ENCODE measurements around the gene ZNF747. TPM values are rescaled to one million over a fixed set of nuclear protein-coding genes. Genes with fewer than 3 reads are reported as not detected.
"Not testable (repeated sequence)": the region's sequence is repeated elsewhere in the genome, so short reads cannot be mapped to it uniquely, and the experiment has no call there.

The ZNF747 gene
- polyA plus RNA-seq, 3 donors: 10.1 to 11.3 (median 11.0) TPM

DNA sequence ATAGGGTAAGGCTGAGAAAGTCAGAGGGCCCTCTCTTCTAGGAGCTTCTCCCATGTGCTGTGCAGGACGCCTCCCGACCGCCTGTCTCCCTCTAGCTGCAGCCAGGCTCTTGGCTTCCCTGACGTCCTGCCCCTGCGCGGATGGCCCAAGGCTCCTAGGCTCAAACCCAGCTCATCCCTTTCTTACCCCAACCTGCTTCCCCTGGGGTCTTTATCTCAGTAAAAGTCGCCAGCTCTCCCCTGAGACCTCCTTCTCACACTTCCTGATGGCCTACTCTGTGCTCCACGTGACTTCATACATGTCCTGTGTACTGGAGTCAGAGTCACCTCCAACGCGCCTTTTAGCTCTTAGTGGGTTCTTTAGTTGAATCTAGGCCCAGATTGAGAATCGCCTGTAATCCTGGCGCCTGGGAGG, 1.1 kb upstream of the ZNF747 start:
- DNase-seq: peak; percentile 70

- no peak for DNase-seq
Observed at GRCh38 chr16:30535106-30535776, 583 bp upstream of the ZNF747 start.

DNA sequence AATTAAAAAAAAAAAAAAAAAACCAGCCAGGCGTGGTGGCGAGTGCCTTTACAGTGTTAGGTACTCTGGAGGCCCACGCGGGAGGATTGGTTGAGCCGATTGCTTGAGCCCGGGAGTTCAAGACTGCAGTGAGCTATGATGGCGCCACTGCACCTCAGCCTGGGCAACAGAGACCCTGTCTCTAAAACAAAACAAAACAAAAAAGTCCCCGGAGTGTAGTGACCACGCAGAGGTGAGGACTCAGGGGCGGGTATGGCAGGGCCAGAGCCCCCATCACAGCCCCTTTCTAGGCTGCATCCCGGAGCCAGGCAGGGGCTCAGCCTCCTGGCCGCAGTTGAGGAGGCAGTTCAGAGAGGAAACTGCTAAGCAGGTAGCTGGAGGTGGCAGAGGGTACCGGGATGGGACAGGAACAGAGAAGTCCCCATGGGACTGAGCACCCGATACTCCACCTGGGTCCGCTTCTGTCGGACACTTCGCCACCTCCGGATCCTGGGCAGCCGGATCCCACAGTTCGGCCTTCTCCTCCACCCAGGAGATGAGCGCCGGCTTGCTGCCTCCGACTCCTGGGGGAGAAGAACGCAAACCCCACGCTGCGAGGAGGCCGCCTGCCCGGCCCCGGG, 800 bp downstream of the ZNF747 start:
- DNase-seq: no peak

- DNase-seq: no peak
Observed at GRCh38 chr16:30533146-30533522, 1.5 kb downstream of the ZNF747 start.

GRCh38 chr16:30532285-30533145, 2.1 kb downstream of the ZNF747 start:
- no peak for DNase-seq

DNA sequence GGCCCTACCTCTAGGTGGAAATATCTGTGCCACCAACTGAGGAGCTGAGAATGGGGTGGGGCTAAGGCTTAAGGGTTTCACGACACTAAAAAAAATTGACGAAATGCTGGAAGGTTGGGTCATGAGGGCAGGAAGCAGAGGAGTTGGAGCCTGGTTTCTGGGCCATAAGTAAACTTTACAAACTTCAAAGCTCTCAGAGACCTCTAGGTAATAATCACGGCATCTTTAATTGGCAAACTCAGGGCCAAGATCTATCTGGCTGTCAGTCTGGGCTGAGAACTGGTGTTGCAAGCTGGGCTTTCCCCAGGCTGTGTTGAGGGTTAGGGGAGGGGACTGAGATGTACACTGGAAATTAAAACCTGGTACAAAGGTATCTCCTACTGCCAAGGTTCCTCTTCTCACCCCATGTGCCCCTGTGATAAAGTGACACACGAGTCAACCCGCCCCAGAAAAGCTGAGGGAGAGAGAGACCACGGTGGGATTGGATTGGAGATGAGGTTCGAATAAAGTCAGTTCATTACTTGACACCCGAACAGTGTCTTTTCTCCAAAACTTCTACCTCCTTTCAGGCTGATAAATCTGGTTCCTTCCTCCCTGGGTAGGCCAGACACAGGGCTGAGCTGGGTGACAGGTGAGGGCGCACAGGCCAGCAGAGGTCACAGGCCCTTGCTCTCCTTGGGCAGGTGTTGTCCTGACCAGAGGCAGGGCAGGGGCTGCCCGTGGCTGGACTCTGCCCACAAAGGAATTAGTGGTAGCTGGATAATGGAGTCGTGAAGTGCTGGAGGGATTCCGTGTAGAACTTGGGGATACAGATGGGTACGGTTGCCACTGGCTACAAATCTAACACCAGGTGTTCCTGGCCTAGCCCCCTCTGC, 4.3 kb downstream of the ZNF747 start:
- no peak for DNase-seq

- no peak for DNase-seq
Observed at GRCh38 chr16:30528799-30529457, 5.7 kb downstream of the ZNF747 start.

- DNase-seq: no peak
Observed at GRCh38 chr16:30527635-30528178, 7.0 kb downstream of the ZNF747 start.

- peak; percentile 99 for DNase-seq
Observed at GRCh38 chr16:30526823-30527634, 7.6 kb downstream of the ZNF747 start.

DNA sequence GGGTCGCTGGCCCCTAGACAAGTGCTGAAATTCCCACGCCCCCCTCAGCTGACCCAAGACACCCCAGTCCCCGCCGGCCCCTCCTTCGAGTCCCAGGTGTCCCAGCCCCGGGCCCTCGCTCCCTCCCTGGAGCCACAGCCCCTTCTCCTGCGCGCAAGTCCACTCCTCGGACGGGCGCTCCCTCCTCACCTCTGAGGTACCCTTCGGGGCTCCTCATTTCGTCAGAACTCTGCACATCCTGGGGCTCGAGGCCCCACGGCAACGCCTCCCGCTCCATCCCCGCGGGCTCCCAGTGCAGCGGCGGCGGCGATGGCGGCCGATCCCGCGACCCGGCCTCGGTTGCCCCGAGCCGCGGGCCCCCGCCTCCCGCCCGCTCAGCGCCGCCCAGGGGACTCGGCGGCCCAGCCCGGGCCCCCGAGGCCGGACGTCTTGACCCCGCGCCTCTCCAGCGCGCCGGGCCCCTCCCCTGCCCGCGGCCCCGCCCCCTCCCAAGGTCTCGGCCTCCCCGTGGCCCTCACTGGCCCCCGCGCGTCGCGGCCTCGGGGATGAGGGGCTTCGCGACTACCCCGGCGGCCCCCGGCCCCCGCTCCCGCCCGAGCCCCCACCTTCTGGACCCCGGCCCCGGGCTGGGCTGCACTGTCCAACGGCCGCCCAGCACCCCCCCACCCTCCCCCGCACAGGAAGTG, 8.4 kb downstream of the ZNF747 start, which contains the start of gene ZNF768:
TSS of gene ZNF768 (minus strand) at position 430 of the 686 bp plus-strand sequence. CDS start at position 277, 153 bp downstream.
- peak; percentile 45 for DNase-seq

DNA sequence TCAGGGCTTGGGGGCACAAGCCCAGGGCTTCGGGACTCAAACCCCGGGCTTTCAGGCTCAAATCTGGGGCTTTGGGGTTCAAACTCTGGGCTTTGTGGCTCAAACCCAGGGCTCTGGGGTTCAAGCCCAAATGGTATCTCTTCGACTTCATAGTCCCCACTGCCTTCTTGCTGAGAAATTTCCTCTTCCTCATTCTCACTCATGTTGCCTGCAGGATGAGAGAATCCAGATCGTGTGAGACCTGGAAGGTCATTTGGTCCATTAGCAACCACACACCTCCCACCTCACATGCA, 8.9 kb downstream of the ZNF747 start:
- DNase-seq: no peak

DNA sequence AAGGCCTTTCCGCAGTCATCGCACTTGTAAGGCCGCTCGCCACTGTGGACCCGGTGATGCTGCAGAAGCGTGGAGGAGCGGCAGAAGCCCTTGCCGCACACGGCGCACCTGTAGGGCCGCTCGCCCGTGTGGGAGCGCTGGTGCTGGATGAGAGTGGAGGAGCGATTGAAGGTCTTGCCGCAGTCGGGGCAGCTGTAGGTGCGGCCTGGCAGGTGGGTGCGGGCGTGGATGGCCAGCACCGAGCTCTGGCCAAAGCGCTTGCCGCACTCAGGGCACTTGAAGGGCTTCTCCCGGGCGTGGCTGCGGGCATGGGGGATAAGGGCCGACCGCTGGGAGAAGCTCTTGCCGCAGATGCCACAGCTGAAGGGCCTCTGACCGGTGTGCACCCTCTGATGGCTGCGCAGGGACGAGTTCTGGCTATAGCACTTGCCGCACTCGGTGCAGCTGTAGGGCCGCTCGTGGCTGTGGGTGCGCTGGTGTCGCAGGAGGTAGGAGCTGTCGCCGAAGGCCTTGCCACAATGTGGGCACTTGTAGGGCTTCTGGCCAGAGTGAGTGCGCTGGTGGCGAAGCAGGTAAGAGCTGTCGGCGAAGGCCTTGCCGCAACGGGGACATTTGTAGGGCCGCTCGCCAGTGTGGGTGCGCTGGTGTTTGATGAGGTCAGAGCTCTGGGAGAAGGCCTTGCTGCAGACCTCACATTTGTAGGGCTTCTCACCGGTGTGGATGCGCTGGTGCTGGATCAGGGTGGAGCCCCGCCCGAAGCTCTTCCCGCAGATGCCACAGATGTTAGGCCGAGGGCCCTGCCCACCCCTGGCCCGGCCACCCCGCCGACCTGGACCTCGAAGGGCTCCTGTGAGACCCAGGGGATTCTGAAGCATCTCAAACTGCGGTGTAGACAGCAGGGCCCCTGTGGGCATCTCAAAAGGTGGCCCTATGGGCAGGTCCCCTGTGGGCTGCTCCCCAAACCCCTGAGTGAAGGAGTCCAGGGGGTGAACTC, 9.8 kb downstream of the ZNF747 start:
- DNase-seq: no peak

GRCh38 chr16:30523768-30524574, 10.7 kb downstream of the ZNF747 start:
- no peak for DNase-seq

DNA sequence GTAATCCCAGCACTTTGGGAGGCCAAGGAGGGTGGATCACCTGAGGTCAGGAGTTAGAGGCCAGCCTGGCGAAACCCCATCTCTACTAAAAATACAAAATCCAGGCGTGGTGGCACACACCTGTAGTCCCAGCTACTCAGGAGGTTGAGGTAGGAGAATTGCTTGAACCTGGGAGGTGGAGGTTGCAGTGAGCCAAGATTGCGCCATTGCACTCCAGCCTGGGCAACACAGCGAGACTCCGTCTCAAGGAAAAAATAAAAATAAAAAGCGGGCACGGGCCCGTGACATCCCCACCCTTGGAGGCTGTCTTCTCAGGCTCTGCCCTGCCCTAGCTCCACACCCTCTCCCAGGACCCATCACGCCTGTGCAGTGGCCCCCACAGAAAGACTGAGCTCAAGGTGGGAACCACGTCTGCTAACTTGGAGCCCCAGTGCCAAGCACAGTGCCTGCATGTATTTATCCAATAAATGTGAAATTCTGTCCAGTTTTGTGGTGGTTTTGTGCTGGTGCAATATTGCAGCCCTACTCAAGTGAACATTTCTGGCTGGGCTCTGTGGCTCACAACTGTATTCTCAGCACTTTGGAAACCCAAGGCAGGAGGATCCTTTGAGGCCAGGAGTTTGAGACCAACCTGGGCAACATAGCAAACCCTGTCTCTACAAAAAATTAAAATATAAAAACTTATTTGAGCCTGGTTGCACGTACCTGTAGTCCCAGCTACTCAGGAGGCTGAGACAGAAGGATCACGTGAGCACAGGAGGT, 11.8 kb downstream of the ZNF747 start:
- not testable (repeated sequence) for DNase-seq

- peak; percentile 64 for DNase-seq
Observed at GRCh38 chr16:30521873-30522641, 12.6 kb downstream of the ZNF747 start.

- DNase-seq: no peak
Observed at GRCh38 chr16:30521476-30521872, 13.2 kb downstream of the ZNF747 start.

All from renal pelvis (tissue), 4 donors.